Subcutaneous adipose tissue (tissue), 4 donors: ENCODE data around the gene VSIG1. TPM values are rescaled to one million over a fixed set of nuclear protein-coding genes. Genes with fewer than 3 reads are reported as not detected.

Experiments used
- total RNA-seq, 4 donors: library from RNA; depleted of rRNA; stranded (reverse); fragments of >200 nt; gene quantifications; one replicate each; pipeline ENCODE4 v1.1.0, GENCODE V29; 2016
- TF ChIP-seq, protein P1 (sequence below): fragments of 450-650 bp; IDR thresholded peaks from one replicate; pipeline ENCODE4 v1.5.1; 2016; ENCODE audit warnings: low read depth, mild to moderate bottlenecking, control low read depth, antibody characterized with exemption, moderate library complexity

The VSIG1 gene
- total RNA-seq, result not detected

DNA sequence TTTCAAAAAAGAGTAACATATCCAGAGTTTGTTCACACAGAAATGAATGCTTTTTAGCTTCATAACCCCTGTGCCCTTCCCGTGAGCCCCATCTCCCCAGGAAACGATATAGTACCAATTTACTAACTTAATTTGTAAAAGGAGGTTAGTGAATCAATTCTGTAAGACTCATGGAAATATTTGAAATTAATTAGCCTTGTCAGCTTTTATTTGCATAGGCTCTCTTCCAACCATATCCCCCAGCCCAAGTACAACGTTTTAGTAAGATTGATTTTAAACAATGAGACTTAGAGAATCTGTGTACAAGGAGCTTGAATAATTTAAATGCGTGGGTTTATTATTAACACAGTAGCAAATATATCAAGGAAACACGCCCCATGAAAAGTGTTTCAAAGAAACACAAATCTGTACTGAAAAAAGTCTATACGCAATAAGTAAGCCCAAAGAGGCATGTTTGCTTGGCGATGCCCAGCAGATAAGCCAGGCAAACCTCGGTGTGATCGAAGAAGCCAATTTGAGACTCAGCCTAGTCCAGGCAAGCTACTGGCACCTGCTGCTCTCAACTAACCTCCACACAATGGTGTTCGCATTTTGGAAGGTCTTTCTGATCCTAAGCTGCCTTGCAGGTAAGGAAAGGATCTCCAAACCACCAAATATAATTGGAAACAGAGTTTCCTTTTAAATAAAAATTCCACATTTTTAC is at the start of gene VSIG1:
TSS of gene VSIG1 (plus strand) at position 512 of the 703 bp plus-strand sequence. CDS start at position 578, 66 bp downstream.
- TF ChIP-seq, protein P1, sequence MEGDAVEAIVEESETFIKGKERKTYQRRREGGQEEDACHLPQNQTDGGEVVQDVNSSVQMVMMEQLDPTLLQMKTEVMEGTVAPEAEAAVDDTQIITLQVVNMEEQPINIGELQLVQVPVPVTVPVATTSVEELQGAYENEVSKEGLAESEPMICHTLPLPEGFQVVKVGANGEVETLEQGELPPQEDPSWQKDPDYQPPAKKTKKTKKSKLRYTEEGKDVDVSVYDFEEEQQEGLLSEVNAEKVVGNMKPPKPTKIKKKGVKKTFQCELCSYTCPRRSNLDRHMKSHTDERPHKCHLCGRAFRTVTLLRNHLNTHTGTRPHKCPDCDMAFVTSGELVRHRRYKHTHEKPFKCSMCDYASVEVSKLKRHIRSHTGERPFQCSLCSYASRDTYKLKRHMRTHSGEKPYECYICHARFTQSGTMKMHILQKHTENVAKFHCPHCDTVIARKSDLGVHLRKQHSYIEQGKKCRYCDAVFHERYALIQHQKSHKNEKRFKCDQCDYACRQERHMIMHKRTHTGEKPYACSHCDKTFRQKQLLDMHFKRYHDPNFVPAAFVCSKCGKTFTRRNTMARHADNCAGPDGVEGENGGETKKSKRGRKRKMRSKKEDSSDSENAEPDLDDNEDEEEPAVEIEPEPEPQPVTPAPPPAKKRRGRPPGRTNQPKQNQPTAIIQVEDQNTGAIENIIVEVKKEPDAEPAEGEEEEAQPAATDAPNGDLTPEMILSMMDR, result no peak

DNA sequence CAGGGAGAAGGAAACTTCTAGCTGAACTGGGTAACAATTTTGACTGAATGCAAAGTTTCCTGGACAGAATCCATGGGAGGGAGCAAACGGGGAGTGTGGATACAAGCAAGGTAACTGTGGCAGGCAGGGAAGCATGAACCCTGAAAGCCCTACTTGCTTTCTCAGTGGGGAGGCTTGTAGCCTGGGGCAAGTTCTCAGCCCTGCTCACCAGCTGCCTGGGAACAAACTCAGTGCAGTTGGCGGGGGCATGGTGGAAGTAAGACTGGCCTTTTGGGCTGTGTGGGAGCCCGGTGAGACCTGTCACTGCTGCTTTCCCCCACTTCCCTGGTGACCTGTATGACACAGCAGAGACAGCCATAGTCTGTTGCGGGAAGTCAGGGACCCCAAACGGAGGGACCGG is 48.7 kb upstream of the VSIG1 start:
- TF ChIP-seq, protein P1, result no peak

DNA sequence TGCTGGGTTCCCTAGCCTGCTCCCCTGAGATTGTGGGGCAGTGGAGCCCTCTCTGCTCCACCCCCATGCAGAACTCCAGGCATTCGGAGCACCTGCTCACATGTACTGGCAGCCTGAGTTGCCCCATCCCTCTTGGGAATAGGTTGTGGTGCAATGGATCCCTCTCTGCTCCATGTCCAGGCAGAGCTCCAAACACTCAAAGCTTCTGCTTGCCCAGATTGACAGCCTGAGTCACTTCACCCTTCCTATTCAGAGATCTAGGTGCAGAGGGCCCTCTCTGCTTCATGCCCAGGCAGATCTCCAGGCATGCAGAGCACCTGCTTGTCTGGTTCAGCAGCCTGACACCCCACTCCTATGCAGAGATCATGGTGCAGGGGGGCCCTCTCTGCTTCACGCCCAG is 44.1 kb upstream of the VSIG1 start:
- TF ChIP-seq, protein P1, result no peak

DNA sequence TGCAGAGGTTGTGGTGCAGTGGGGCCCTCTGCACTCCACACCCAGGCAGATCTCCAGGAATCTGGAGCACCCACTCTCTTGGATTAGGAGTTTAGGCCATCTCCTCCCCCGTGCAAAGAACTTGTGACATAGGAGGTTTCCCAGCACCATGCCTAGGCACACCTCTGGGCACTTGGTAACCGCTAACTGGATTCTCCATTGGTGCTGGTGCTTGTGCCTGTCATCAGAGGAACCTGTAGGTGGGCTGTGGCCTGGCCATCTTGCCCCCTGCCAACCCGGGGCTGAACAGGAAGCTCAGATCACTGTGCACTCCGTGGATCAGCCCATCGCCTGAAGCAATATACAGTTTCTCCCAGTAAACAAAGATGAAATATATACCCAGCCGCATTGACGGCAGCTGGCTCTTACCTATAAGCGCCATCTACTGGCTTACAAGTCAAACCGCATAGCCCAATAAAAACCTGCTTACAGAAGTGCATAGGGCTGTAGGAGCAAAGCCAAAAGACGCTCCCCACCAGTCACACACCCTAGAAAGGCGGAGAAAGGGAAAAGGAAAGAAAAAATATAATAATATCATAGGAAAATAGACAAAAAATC is 43.5 kb upstream of the VSIG1 start:
- TF ChIP-seq, protein P1, result no peak

DNA sequence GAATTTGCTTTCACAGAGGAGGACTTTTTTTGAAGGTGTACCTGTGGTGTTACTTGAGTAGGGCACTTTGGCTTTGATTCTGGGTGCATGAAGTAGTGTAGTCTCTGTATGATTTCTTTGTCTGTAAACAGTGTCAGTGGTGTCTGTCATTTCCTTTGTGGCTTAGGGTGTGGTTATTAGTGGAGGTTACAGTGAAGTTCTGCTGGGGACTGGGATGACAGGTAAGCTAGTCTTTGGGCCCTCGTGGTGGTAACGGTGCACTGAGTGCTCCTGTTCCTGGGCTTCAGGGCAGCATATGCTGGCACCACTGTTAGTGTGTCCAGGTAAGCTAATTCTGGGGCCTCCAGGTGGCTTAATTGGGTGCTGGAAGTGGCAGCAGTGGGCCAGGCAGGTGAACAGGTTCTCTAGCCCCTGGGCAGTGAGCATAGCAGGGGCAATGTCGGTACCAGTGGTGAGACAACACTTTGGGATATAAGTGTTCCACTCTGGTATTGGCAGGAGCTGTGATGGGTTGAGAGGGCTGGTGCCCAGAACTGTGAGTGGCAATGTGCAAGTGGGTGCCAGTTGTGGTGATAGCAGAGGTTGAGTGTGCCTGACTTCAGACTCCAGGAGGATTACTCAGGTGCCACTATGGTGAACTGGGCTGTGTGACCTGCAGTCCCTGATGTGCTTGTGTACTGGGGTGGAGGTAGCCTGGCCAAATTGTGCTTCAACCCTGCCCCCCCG is 26.0 kb upstream of the VSIG1 start:
- TF ChIP-seq, protein P1, result no peak

DNA sequence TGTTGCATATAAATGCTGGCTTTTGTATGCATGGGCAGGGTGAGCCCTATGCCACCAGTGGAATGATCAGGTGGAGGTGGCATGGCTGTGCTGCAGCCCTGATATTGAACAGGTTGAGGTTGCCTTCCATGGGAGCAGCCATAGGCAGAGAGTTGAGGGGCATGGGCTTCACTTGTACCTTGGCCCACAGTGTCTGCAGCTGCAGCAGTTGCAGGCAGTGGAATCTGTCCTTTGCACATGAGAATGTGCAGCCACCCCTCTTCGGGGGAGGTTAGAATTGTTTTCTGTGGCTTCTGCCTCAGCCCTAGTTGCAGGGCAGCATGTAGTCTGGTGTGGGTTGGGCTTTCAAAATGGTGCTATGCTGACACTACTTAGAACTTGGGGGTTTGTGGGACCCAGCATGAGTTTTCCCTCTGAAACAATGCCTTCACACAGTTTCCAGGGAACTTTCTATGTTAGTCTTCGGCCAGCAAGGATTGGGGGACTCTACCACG is 25.4 kb upstream of the VSIG1 start:
- TF ChIP-seq, protein P1, result no peak

DNA sequence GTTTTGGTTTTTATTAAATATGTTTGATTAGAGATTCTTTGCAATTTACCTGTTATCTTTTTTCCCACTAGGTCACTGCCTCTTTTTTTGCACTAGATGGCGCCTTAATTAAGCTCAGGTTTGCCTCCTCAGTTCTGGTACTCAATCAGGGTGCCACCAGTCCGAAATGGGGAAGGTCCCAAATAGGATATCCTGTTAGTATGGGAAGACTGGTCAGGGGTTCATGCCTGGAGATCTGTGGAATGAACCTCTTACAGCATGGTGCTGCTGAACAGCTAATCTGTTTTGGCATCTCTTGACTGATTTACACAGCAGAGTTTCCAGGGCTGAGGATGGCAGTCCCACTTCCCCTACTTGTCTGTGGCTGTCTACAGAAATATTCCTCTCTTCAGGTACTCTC is 24.2 kb upstream of the VSIG1 start:
- TF ChIP-seq, protein P1, result no peak
